Measurements from ENCODE around the gene CDK11B. TPM values are rescaled to one million over a fixed set of nuclear protein-coding genes. Genes with fewer than 3 reads are reported as not detected.

The CDK11B gene
- total RNA-seq, 1 donor from 2014 or later = 26.6 TPM

DNA sequence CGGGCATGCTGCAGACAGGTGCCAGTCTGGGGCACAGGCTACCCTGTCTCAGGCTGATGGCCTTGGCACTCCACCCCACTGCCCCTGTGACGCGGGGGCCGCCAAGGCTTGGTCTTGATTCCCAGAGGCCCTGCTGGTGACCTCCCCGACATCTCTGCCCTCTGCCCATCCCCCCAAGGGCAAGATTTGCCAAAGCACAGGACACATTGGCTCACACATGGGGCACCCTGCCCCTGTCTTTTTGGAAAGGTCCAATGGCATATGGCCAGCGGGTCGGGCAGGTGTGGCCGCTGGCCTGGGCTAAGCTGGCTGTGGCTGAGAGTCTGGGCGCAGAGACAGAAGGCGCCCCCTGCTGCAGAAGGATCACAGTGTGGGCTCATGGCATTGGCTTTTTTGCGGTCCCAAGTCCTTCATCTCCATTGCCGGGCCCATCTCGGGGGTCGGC lies 38.9 kb downstream of the CDK11B start:
- no peak overlapping the region for H3K4me3 Mint-ChIP-seq

DNA sequence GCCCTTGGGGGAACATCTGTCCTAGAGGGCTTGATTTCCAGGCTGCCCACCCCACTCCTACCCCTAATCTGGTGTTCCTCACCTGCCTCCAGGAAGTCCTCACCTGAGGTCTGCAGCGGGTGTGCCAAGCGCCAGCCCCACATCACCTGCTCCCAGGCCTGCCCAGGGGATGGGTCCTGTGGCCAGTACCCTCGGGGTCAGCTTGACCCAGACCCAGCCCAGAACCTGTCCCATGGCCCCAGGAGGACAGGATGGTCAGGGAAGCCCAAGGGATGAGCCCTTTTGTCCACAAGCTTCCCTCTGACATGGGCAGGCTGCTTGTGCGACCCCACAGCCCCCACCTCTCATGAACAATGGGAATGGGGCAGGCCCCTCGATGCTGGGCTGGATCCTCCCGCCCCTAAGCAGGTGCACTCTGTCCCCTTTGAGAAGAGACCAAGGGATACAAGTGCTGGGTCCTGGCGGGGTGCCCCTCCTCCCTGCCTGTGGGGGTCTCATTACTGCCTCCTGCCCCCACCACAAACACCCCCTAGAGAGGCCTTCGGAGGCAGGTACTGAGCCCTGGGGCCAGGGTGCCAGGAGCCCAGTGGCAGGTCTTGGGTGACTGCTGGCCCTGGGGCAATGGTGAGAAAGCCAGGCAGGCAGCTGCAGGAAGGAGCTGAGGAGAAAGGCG lies 40.3 kb downstream of the CDK11B start:
- H3K4me1 Mint-ChIP-seq = peaks cover 22% of the 10 kb centered on the region
- DNase-seq (ENCODE audit: low spot score in 2 of 2, unreplicated experiment in 2 of 2) = peak in 1 of 2 experiments; percentile 16
- H3K9me3 Mint-ChIP-seq = no peaks in the 10 kb centered on the region
- no peak overlapping the region for H3K27ac Mint-ChIP-seq
- TF ChIP-seq, protein P1, sequence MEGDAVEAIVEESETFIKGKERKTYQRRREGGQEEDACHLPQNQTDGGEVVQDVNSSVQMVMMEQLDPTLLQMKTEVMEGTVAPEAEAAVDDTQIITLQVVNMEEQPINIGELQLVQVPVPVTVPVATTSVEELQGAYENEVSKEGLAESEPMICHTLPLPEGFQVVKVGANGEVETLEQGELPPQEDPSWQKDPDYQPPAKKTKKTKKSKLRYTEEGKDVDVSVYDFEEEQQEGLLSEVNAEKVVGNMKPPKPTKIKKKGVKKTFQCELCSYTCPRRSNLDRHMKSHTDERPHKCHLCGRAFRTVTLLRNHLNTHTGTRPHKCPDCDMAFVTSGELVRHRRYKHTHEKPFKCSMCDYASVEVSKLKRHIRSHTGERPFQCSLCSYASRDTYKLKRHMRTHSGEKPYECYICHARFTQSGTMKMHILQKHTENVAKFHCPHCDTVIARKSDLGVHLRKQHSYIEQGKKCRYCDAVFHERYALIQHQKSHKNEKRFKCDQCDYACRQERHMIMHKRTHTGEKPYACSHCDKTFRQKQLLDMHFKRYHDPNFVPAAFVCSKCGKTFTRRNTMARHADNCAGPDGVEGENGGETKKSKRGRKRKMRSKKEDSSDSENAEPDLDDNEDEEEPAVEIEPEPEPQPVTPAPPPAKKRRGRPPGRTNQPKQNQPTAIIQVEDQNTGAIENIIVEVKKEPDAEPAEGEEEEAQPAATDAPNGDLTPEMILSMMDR (IDR thresholded peaks at IDR 0.05; ENCODE audit: unreplicated experiment) = no peak
- no peak overlapping the region for H3K4me3 Mint-ChIP-seq
- H3K27me3 Mint-ChIP-seq (ENCODE audit: low read depth) = no peaks in the 10 kb centered on the region
- H3K36me3 Mint-ChIP-seq = peaks cover 5% of the 10 kb centered on the region

More for the DNA sequence above, 38.9 kb downstream of the CDK11B start:
- Mint-ChIP-seq H3K36me3 (peaks cover 5% of the 10 kb centered on the region), H3K27ac (no peak overlapping the region), H3K27me3 (ENCODE audit: low read depth) (no peaks in the 10 kb centered on the region), H3K4me1 (peaks cover 13% of the 10 kb centered on the region), H3K9me3 (no peaks in the 10 kb centered on the region)
- TF ChIP-seq, protein P1 (IDR thresholded peaks at IDR 0.05; ENCODE audit: unreplicated experiment) = no peak
- DNase-seq (ENCODE audit: low spot score in 2 of 2, unreplicated experiment in 2 of 2) = no peak

DNA sequence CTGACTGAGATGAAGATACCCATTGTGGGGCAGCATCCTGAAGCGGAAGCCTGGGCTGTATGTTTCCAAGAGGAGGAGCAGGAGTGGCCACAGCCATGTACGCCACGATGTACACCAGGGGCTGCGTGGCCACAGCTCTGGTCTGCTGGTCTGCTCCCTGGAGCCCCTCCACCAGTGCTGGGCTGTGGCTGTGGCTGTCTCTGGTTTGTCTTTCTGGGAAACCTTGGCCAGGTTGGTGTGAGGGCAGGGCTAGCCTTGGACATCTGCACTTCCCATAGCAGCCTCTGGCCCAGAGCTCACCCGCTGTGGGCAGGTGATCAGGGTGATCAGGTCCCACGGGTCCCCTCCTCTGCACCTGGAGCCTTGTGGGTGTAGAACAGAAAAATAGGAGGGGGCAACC lies 40.9 kb downstream of the CDK11B start:
- H3K36me3 Mint-ChIP-seq = peaks cover 5% of the 10 kb centered on the region
- no peaks in the 10 kb centered on the region for H3K9me3 Mint-ChIP-seq
- DNase-seq (ENCODE audit: low spot score in 2 of 2, unreplicated experiment in 2 of 2) = no peak
- peak overlapping the region; percentile 80 for H3K4me3 Mint-ChIP-seq
- TF ChIP-seq, protein P1 (IDR thresholded peaks at IDR 0.05; ENCODE audit: unreplicated experiment) = no peak
- H3K27ac Mint-ChIP-seq = no peak overlapping the region
- H3K27me3 Mint-ChIP-seq (ENCODE audit: low read depth) = no peaks in the 10 kb centered on the region
- peaks cover 23% of the 10 kb centered on the region for H3K4me1 Mint-ChIP-seq

DNA sequence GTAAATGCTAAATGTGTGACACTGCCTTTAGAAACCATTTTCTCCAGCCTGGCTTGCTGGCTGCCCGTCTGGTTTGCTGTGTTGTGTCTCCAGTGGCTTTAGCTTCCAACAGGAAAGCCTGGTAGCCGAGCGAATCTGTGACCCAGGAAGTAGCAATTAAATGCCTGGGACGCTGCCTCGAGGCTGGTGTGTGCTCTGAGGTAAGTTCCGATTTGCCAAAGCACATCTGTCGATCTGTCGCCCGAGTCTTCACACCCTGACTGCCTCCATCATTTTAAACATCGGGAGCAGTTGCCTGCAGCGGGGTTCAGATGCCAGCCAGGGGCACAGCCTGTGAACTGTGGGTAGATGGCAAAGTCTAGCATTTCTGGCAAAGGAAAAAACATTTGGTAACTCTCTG lies 41.3 kb downstream of the CDK11B start:
- no peak for DNase-seq (ENCODE audit: low spot score in 2 of 2, unreplicated experiment in 2 of 2)

DNA sequence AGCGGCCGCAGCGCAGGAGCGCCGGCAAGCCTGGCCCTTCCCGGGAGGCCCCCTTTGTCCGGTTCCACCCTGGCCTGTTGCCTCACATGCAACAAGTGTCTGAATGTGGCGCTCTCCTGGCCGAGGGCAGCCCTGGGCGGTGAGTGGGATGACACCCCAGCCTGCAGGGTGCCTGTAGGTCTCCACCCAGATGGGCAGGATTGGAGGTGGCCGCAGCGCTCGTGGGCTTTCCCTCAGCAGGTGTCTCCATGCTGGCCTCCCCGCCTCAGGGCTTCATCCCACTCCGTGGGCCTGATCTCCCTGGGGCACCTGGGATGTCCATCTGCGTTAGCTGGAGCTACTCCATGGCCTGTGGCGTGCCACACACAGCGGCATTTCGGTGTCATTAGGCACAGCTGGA lies 42.0 kb downstream of the CDK11B start:
- H3K4me3 Mint-ChIP-seq = peak overlapping the region; percentile 80
- no peak for DNase-seq (ENCODE audit: low spot score in 2 of 2, unreplicated experiment in 2 of 2)
- H3K9me3 Mint-ChIP-seq = no peaks in the 10 kb centered on the region
- no peak overlapping the region for H3K27ac Mint-ChIP-seq
- TF ChIP-seq, protein P1 (IDR thresholded peaks at IDR 0.05; ENCODE audit: unreplicated experiment) = no peak
- H3K27me3 Mint-ChIP-seq (ENCODE audit: low read depth) = no peaks in the 10 kb centered on the region
- peaks cover 8% of the 10 kb centered on the region for H3K36me3 Mint-ChIP-seq
- peaks cover 25% of the 10 kb centered on the region for H3K4me1 Mint-ChIP-seq

More for the DNA sequence above, 41.3 kb downstream of the CDK11B start:
- Mint-ChIP-seq H3K4me3 (peak overlapping the region; percentile 80), H3K4me1 (peaks cover 23% of the 10 kb centered on the region), H3K27me3 (ENCODE audit: low read depth) (no peaks in the 10 kb centered on the region), H3K9me3 (no peaks in the 10 kb centered on the region), H3K27ac (no peak overlapping the region), H3K36me3 (peaks cover 5% of the 10 kb centered on the region)
- TF ChIP-seq, protein P1 (IDR thresholded peaks at IDR 0.05; ENCODE audit: unreplicated experiment) = no peak
